SK-N-SH (cell line): ENCODE measurements around the gene KIF5C. TPM values are rescaled to one million over a fixed set of nuclear protein-coding genes. Genes with fewer than 3 reads are reported as not detected.

Experiments used
- CTCF ChIA-PET: fragments of 300-600, 350-600 bp; formaldehyde crosslinking; extraction: SDS; loops from one replicate; lab custom pipeline; 2021; lab: Yijun Ruan, JAX
- POLR2A ChIA-PET: fragments of 350-600 bp; sonication (Branson Sonifier 250); formaldehyde crosslinking; extraction: SDS; loops from one replicate; lab custom pipeline; 2020; ENCODE audit warnings: antibody characterized with exemption, inconsistent platforms; lab: Yijun Ruan, JAX
- DNase-seq: peaks from one replicate; pipeline ENCODE4 v3.0.0; 2012
- H2AFZ ChIP-seq: fragments of 200-600 bp; sonication (generic); 2 replicates; pipeline ENCODE4 v1.8.1; 2016; ENCODE audit warnings: antibody characterized with exemption, mild to moderate bottlenecking, low read depth
- H3F3A ChIP-seq: fragments of 200-600 bp; sonication (generic); replicated peaks from 2 replicates; pipeline ENCODE3; 2016; ENCODE audit warnings: antibody characterized with exemption, mild to moderate bottlenecking; ENCODE audit not compliant: insufficient read depth
- H3K27ac ChIP-seq, 2 experiments: fragments of 200-500 bp in 1 of 2; fragments of 200-600 bp in 1 of 2; sonication (Bioruptor generic) in 1 of 2; sonication (generic), shearing (Covaris generic) in 1 of 2; 2 replicates each; pipeline versions ENCODE4 v1.5.1 to v1.6.1; 2014 to 2016; ENCODE audit warnings: low read depth in 2 of 2, inconsistent platforms in 1 of 2, low read length in 1 of 2, mild to moderate bottlenecking in 1 of 2, mixed read lengths in 1 of 2
- H3K27me3 ChIP-seq: fragments of 200-600 bp; sonication (generic), shearing (Covaris generic); 2 replicates; pipeline ENCODE4 v1.6.1; 2016; ENCODE audit warnings: mixed run types; ENCODE audit not compliant: insufficient read depth
- H3K36me3 ChIP-seq, 2 experiments: fragments of 200-500 bp in 1 of 2; fragments of 200-600 bp in 1 of 2; sonication (Bioruptor generic) in 1 of 2; sonication (generic) in 1 of 2; replicated peaks in 1 of 2; 2 replicates each; pipeline versions ENCODE3 to v1.5.1; 2014 to 2016; ENCODE audit warnings: low read length in 1 of 2, mild to moderate bottlenecking in 1 of 2; ENCODE audit not compliant: insufficient read depth in 2 of 2, control insufficient read depth in 1 of 2
- H3K4me1 ChIP-seq, 2 experiments: fragments of 200-500 bp in 1 of 2; fragments of 200-600 bp in 1 of 2; sonication (Bioruptor generic) in 1 of 2; sonication (generic), shearing (Covaris generic) in 1 of 2; 2 replicates each; pipeline versions ENCODE4 v1.5.1 to v1.6.1; 2014 to 2016; ENCODE audit warnings: low read depth in 1 of 2, low read length in 1 of 2, mixed run types in 1 of 2; ENCODE audit not compliant: insufficient read depth in 2 of 2, control insufficient read depth in 1 of 2
- H3K4me2 ChIP-seq: fragments of 200-600 bp; sonication (generic), shearing (Covaris generic); 2 replicates; pipeline ENCODE4 v1.6.1; 2017; ENCODE audit warnings: mixed run types
- H3K4me3 ChIP-seq, 2 experiments: fragments of 200-500 bp in 1 of 2; fragments of 200-600 bp in 1 of 2; sonication (Bioruptor generic) in 1 of 2; sonication (generic), shearing (Covaris generic) in 1 of 2; 2 replicates each; pipeline versions ENCODE4 v1.5.1 to v1.8.1; 2014 to 2016; ENCODE audit warnings: low read depth in 2 of 2, inconsistent platforms in 1 of 2, low read length in 1 of 2, mild to moderate bottlenecking in 1 of 2, mixed read lengths in 1 of 2, moderate library complexity in 1 of 2
- H3K79me2 ChIP-seq: fragments of 200-600 bp; sonication (generic); 2 replicates; pipeline ENCODE4 v1.8.1; 2017; ENCODE audit warnings: mild to moderate bottlenecking; ENCODE audit not compliant: insufficient read depth
- H3K9ac ChIP-seq: fragments of 200-600 bp; sonication (generic); 2 replicates; pipeline ENCODE4 v1.6.1; 2017; ENCODE audit warnings: mixed run types
- H3K9me2 ChIP-seq: fragments of 200-600 bp; sonication (generic); 2 replicates; pipeline ENCODE4 v1.6.1; 2017; ENCODE audit warnings: mixed run types
- H3K9me3 ChIP-seq: fragments of 200-600 bp; sonication (generic); 2 replicates; pipeline ENCODE4 v1.6.1; 2017; ENCODE audit warnings: mixed run types, mild to moderate bottlenecking, moderate library complexity
- H4K20me1 ChIP-seq: fragments of 200-600 bp; sonication (generic); 2 replicates; pipeline ENCODE4 v1.6.1; 2017; ENCODE audit warnings: mild to moderate bottlenecking, mixed run types; ENCODE audit not compliant: insufficient read depth
- CTCF ChIP-seq: fragments of 200-600 bp; sonication (generic); IDR thresholded peaks from 2 replicates; pipeline ENCODE4 v1.6.1; 2017; ENCODE audit warnings: antibody characterized with exemption, mild to moderate bottlenecking, moderate library complexity
- EZH2phosphoT487 ChIP-seq: fragments of 200-600 bp; sonication (generic); IDR thresholded peaks from 2 replicates; pipeline ENCODE4 v1.6.1; 2017; ENCODE audit warnings: low read depth, mixed run types, mild to moderate bottlenecking, antibody characterized with exemption, moderate library complexity, borderline replicate concordance
- FOXJ3 ChIP-seq: sonication (generic); formaldehyde crosslinking; IDR thresholded peaks from 2 replicates; pipeline ENCODE4 v1.5.1; 2020; ENCODE audit warnings: mild to moderate bottlenecking, missing genetic modification reagents
- FOXM1 ChIP-seq: IDR thresholded peaks from 2 replicates; pipeline ENCODE4 v1.4.0; 2012; ENCODE audit warnings: low read depth, mild to moderate bottlenecking
- MAX ChIP-seq: IDR thresholded peaks from 2 replicates; pipeline ENCODE4 v1.4.0; 2012; ENCODE audit warnings: low read depth
- MXI1 ChIP-seq: IDR thresholded peaks from 2 replicates; pipeline ENCODE4 v1.6.1; 2012; ENCODE audit warnings: mild to moderate bottlenecking, low read depth, low read length, improper control_type of control experiment
- NFIC ChIP-seq: IDR thresholded peaks from 2 replicates; pipeline ENCODE4 v1.4.0; 2012; ENCODE audit warnings: borderline replicate concordance
- RAD21 ChIP-seq: IDR thresholded peaks from 2 replicates; pipeline ENCODE4 v1.6.1; 2012; ENCODE audit warnings: mild to moderate bottlenecking, low read length
- REST ChIP-seq: IDR thresholded peaks from 2 replicates; pipeline ENCODE4 v1.6.1; 2012; ENCODE audit warnings: mild to moderate bottlenecking, low read depth, low read length, moderate library complexity
- RFX5 ChIP-seq: IDR thresholded peaks from 2 replicates; pipeline ENCODE4 v1.6.1; 2012; ENCODE audit warnings: mild to moderate bottlenecking, improper control_type of control experiment, low read length
- SIN3A ChIP-seq: IDR thresholded peaks from 2 replicates; pipeline ENCODE4 v1.6.1; 2012; ENCODE audit warnings: low read depth, mild to moderate bottlenecking, low read length, moderate library complexity, borderline replicate concordance
- USF1 ChIP-seq: IDR thresholded peaks from 2 replicates; pipeline ENCODE4 v1.4.0; 2012; ENCODE audit warnings: low read depth, borderline replicate concordance
- WGBS: methylation state at CpG from one replicate; pipeline ENCODE4 v1.1.6; 2017; ENCODE audit warnings: low lambda C conversion rate; 5-methylcytosine and 5-hydroxymethylcytosine counted together
- polyA plus RNA-seq, 3 experiments: library from polyadenylated mRNA; depleted of rRNA; stranded (reverse); fragments of >200 nt; gene quantifications; 2 replicates each; pipeline ENCODE4 v1.2.3, GENCODE V29; 2012

KIF5C gene
- polyA plus RNA-seq, 1 of the 3 experiments (the other 2 are of a cell fraction): 3.9 TPM

- 74% methylated on average over 4 of the region's 4 CpGs for WGBS
- H3K36me3 ChIP-seq: no peaks in the 10 kb centered on the region
- H2AFZ ChIP-seq: no peak overlapping the region
- no peaks in the 10 kb centered on the region for H3K27me3 ChIP-seq
- CTCF ChIA-PET: no interaction called here
- H4K20me1 ChIP-seq: no peaks in the 10 kb centered on the region
- H3K79me2 ChIP-seq: no peaks in the 10 kb centered on the region
- H3F3A ChIP-seq: no peaks in the 10 kb centered on the region
- H3K9me3 ChIP-seq: no peaks in the 10 kb centered on the region
- H3K4me3 ChIP-seq: no peak overlapping the region
- no peak overlapping the region for H3K4me2 ChIP-seq
- no peaks in the 10 kb centered on the region for H3K4me1 ChIP-seq
- DNase-seq: no peak
- no peaks in the 10 kb centered on the region for H3K9me2 ChIP-seq
- no peak overlapping the region for H3K27ac ChIP-seq
- TF ChIP-seq REST (no peak), FOXM1 (no peak), RAD21 (no peak), USF1 (no peak), CTCF (no peak), MXI1 (no peak), SIN3A (no peak), EZH2phosphoT487 (no peak), MAX (no peak), FOXJ3 (CRISPR knock-in tag) (no peak), NFIC (no peak), RFX5 (no peak)
- TF ChIP-seq, all 33 proteins: peak for 0
- H3K9ac ChIP-seq: no peak overlapping the region
- POLR2A ChIA-PET: no interaction called here
Observed at GRCh38 chr2:148842050-148842449, 33.0 kb upstream of the KIF5C start.
